Stomach smooth muscle (tissue), 2 donors: Measurements from ENCODE around the gene NUDT2.
A peak's percentile ranks its signal among the peaks of the same experiment; 100 is the strongest.
"Not testable (repeated sequence)": the region's sequence is repeated elsewhere in the genome, so short reads cannot be mapped to it uniquely, and the experiment has no call there.

Experiments used
- H3K27ac ChIP-seq: one replicate; pipeline ENCODE4 v1.7.0; 2013; ENCODE audit warnings: mild to moderate bottlenecking, low read length, inconsistent platforms
- H3K27me3 ChIP-seq, 2 donors: one replicate each; pipeline ENCODE4 v1.7.0; 2013; ENCODE audit warnings: low read length in 2 of 2; ENCODE audit not compliant: insufficient read depth in 2 of 2, control insufficient read depth in 1 of 2
- H3K36me3 ChIP-seq, 2 donors: one replicate each; pipeline ENCODE4 v1.7.0; 2013; ENCODE audit warnings: low read length in 2 of 2; ENCODE audit not compliant: control insufficient read depth in 2 of 2, insufficient read depth in 2 of 2
- H3K4me1 ChIP-seq: one replicate; pipeline ENCODE4 v1.7.0; 2013; ENCODE audit warnings: low read length; ENCODE audit not compliant: control insufficient read depth, insufficient read depth
- H3K4me3 ChIP-seq, 2 donors: one replicate each; pipeline ENCODE4 v1.7.0; 2013; ENCODE audit warnings: low read length in 2 of 2
- H3K9ac ChIP-seq, 2 donors: one replicate each; pipeline ENCODE4 v1.7.0; 2013; ENCODE audit warnings: low read length in 2 of 2, mild to moderate bottlenecking in 1 of 2
- H3K9me3 ChIP-seq, 2 donors: one replicate each; pipeline ENCODE4 v1.7.0; 2013; ENCODE audit warnings: low read length in 2 of 2; ENCODE audit not compliant: control insufficient read depth in 2 of 2
- donor health status: healthy.
- donor health status: Pancreatic carcinoma.

Gene NUDT2

DNA sequence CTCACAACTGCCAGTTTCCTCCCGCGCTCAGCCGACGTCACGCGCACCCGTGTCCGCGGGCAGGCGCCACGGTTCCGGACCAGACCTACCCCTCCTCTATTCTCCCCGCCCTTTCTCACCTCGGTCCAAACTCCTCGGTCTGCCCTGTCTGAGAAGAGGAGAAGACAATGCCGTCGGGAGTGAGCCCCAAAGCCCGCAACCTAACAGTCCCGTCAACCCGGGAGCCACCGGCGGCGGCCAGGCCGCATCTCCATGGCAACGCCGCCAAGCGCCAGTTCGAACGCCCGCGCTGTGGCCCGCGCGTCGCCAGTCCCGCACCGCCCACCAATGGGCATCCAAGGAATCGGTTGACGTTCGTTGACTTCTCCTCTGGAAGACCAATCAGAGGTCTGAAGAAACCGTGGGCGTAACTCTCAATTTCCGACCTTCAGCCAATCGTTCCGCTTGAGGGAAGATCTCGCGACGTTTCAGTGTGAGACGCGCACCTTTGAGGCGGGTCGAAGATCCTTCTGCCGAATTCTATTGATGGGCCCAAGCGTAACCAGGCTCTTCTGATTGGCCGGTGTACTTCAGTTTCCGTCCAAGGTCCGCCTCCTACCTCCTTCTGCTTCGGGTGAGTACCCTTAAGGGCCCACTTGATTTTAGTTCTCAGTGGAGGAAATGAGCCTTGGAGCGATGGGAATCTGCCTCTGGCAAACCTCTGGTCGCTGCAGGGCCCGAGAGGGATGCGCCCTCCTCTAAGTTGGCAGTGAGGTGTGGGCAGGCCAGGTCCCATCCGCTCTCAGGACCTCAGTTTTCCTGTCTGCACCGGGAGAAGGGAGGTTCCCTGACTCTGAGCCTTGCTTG, at the start of gene NUDT2, which contains the start of gene KIF24:
Gene NUDT2 (plus strand): TSS at position 583 of the 846 bp plus-strand sequence. CDS start 9,471 bp downstream, outside the sequence.
Gene KIF24 (minus strand): TSS at position 282 of the 846 bp plus-strand sequence. CDS start 17,922 bp downstream, outside the sequence.
- peak within 1 kb of the TSS; percentile 77 to 98 for H3K4me3 ChIP-seq
- peaks cover 20% of the 10 kb centered on the region for H3K4me1 ChIP-seq
- H3K9ac ChIP-seq: peak within 1 kb of the TSS; percentile 88 to 98
- H3K36me3 ChIP-seq: no peaks in the 10 kb centered on the region
- no peaks in the 10 kb centered on the region for H3K27me3 ChIP-seq
- H3K9me3 ChIP-seq: no peaks in the 10 kb centered on the region
- peak within 1 kb of the TSS; percentile 95 for H3K27ac ChIP-seq

DNA sequence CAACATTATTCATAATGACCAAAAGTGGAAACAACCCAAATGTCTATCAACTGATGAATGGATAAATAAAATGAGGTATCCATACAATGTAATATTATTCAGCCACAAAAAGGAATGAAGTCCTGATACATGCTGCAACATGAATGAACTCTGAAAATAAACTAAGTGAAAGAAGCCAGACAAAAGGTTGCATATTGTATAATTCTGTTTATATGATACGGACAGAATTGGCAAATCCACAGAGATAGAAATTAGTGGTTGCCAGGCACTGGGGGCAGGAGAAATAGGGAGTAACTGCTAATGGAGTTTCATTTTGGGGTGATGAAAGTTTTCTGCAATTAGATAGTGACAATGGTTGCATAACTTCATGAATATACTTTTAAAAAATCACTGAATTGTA, 47.3 kb upstream of the NUDT2 start:
- H3K27ac ChIP-seq: no peak overlapping the region
- H3K9ac ChIP-seq: no peak overlapping the region
- no peak overlapping the region for H3K4me3 ChIP-seq
- peaks cover 5% of the 10 kb centered on the region for H3K4me1 ChIP-seq
- H3K27me3 ChIP-seq: no peaks in the 10 kb centered on the region
- no peaks in the 10 kb centered on the region for H3K9me3 ChIP-seq
- H3K36me3 ChIP-seq: no peaks in the 10 kb centered on the region

DNA sequence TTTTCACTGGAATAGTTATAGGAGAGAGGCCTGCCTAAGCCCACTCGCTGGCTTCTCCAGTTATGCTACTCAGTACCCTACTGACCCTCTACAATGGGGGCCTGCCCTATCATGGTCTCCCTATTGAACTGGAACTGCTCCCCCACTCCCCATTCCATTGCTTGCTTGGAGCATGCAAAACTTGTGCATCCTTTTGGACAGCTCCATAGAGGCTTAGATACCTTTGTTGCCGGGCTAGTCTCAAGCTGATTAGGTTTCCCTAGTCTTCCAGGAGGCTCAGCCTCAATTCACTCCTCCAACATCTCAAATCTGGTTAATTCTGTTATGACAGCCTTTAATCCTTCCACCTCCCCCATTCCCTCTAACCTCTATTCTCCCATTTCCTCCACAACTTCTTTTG, 40.2 kb upstream of the NUDT2 start:
- no peak overlapping the region for H3K9ac ChIP-seq
- H3K27ac ChIP-seq: no peak overlapping the region
- H3K4me3 ChIP-seq: no peak overlapping the region
- peaks cover 2% of the 10 kb centered on the region for H3K4me1 ChIP-seq
- no peaks in the 10 kb centered on the region for H3K27me3 ChIP-seq
- H3K36me3 ChIP-seq: no peaks in the 10 kb centered on the region
- H3K9me3 ChIP-seq: no peaks in the 10 kb centered on the region

DNA sequence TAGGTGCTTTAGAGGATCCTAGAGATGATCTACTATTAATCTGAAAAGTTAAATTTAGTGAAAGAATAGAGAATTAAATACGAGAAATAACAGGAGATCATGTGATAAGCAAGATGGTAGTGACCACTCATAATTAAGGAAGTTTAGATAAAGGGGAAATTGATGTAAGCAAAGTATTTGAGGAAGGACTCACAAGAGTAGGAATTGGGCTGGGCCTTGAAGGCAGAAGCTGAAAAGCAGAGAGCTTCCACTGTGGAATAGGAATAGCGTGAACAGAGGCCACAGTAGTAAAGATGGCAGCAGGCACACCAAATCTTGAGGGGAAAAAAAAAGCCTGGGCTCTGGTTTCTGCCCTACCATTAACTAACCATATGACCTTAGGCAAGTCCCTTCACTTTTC, 38.3 kb upstream of the NUDT2 start:
- Histone ChIP-seq H3K9me3 (no peaks in the 10 kb centered on the region), H3K4me1 (peaks cover 2% of the 10 kb centered on the region), H3K36me3 (no peaks in the 10 kb centered on the region), H3K9ac (no peak overlapping the region), H3K27ac (no peak overlapping the region), H3K27me3 (no peaks in the 10 kb centered on the region), H3K4me3 (no peak overlapping the region)

DNA sequence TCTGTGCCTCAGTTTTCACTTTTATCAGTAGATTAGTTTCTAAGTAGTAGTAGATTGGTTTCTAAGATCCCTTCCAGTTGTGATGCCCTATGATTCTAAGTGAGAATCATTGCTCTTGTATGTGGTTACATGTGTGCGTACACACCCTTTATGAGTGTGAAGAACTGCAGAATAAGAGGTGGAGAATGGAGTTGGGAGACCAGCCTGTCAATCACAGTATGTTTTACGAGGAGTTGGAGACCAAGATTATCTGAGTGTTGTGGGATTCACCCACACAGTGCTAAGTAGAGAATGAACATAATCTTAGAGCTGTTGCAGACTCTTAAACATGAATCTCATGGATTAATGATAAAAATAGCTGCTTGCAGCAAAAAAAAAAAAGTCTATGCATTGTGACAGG, 37.9 kb upstream of the NUDT2 start:
- Histone ChIP-seq H3K9ac (no peak overlapping the region), H3K27me3 (no peaks in the 10 kb centered on the region), H3K27ac (no peak overlapping the region), H3K4me1 (peaks cover 2% of the 10 kb centered on the region), H3K9me3 (no peaks in the 10 kb centered on the region), H3K36me3 (no peaks in the 10 kb centered on the region), H3K4me3 (no peak overlapping the region)

DNA sequence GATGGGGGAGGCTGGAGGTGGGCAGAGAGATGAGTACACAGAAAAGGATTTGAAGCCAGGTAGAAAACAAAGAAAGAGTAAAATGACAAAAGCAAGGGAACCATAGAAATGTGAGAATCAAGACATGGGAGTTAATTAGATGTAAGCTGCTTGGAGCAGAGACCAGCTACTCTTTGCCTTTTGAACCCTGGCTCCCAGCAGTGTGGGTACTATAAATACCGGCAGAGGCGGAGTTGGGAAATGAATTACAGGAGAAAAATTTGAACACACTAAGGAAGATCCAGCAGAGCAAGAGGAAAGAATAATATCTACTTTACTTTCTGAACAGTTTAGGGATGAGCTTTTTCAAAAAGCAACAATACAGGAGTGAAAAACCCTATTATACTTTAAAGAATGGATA, 36.8 kb upstream of the NUDT2 start:
- Histone ChIP-seq H3K4me1 (peaks cover 2% of the 10 kb centered on the region), H3K36me3 (no peaks in the 10 kb centered on the region), H3K9me3 (no peaks in the 10 kb centered on the region), H3K4me3 (no peak overlapping the region), H3K9ac (no peak overlapping the region), H3K27ac (no peak overlapping the region), H3K27me3 (no peaks in the 10 kb centered on the region)

DNA sequence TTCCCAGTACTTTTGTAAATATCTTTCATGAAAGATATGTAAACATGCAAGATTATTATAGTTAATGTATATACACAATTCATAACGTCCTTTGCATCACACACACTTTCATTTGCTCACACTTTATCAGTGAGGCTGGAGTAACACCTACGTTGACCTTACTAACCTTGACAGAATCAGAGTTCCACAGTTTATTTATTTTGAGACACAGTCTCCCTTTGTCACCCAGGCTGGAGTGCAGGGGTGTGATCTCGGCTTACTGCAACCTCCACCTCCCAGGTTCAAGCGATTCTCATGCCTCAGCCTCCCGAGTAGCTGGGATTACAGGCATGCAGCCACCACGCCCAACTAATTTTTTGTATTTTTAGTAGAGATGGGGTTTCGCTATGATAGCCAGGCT, 28.3 kb upstream of the NUDT2 start:
- H3K9me3 ChIP-seq, H3K27ac ChIP-seq, H3K4me3 ChIP-seq, H3K4me1 ChIP-seq, H3K9ac ChIP-seq, H3K36me3 ChIP-seq, H3K27me3 ChIP-seq: not testable (repeated sequence)

DNA sequence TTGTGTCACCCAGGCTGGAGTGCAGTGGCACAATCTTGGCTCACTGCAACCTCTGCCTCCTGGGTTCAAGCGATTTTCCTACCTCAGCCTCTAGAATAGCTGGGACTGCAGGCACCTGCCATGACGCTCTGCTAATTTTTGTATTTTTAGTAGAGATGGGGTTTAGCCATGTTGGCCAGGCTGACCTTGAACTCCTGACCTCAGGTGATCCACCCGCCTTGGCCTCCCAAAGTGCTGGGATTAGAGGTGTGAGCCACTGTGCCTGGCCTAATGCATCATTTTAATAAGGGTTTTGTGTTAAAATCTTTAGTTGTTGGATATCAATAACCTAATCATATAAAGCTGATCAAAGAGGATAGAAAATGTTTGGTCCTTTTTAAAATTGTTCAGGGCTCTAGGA, 21.1 kb upstream of the NUDT2 start:
- not testable (repeated sequence) for H3K4me1 ChIP-seq, H3K27me3 ChIP-seq, H3K27ac ChIP-seq, H3K9me3 ChIP-seq, H3K4me3 ChIP-seq, H3K9ac ChIP-seq, H3K36me3 ChIP-seq

DNA sequence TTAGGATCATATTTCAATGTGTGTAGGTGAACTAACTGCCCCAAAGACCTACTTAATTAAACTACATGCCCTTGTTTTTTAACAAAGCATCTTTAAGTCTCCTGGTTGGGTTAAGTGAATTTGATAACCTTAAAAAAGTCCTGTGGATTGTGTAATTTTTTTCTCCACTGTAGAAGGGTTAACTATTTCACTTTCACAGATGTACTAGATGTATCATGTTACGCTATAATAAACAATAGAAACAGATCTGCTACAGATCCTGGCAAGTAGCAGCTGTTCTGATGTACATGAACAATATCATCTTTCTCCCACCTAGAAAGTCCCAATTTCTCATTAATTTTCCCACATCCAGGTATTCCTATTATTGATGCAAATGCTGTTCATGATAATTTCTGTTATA, 19.2 kb upstream of the NUDT2 start:
- H3K27me3 ChIP-seq: no peaks in the 10 kb centered on the region
- no peak overlapping the region for H3K4me3 ChIP-seq
- H3K9ac ChIP-seq: no peak overlapping the region
- no peaks in the 10 kb centered on the region for H3K36me3 ChIP-seq
- H3K27ac ChIP-seq: no peak overlapping the region
- no peaks in the 10 kb centered on the region for H3K9me3 ChIP-seq
- no peaks in the 10 kb centered on the region for H3K4me1 ChIP-seq

DNA sequence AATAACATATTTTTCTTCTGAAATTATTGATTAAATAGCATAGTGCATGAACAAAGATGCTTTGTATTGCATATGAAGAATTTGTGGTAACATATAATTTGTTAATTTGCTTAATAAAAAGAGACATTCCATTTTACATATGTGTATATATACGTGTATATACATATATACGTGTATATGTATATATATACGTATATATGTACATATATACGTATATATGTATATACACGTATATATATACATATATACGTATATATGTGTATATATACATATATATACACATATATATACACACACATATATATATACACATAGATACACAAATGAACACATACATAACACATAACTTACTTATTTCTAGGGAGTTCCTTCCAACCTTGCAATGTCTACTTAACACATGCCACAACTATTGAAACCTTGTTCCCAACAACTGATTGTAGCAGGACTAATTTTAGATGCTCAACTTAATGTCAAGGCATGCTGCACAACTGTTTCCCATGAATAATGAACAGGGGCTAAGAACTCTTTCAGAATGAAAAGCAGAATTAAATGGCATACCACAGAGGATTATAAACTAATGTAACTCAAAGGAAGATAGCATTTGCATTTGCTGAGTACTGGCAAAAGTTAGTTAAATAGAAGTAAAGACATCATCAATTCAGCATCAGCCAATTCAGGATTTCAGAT, 17.7 kb upstream of the NUDT2 start:
- Histone ChIP-seq H3K27me3 (no peaks in the 10 kb centered on the region), H3K36me3 (no peaks in the 10 kb centered on the region), H3K9me3 (no peaks in the 10 kb centered on the region), H3K4me1 (no peaks in the 10 kb centered on the region), H3K9ac (no peak overlapping the region), H3K4me3 (no peak overlapping the region), H3K27ac (no peak overlapping the region)

DNA sequence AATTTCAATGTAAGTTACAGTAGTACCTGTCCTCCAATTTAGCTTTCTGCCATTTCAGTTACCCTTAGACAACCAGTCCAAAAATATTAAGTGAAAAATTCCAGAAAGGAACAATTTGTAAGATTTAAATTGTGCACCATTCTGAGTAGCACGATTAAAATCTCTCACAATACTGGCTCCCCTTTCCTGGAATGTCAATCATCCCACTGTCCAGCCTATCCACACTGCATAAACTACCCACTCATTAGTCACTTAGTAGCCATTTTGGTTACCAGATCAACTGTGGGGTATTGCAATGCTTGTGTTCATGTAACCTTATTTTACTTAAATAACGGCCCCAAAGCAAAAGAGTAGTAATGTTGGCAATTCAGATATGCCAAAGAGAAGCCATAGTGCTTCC, 11.9 kb upstream of the NUDT2 start:
- Histone ChIP-seq H3K9me3 (no peaks in the 10 kb centered on the region), H3K4me1 (no peaks in the 10 kb centered on the region), H3K27me3 (no peaks in the 10 kb centered on the region), H3K36me3 (no peaks in the 10 kb centered on the region), H3K27ac (no peak overlapping the region), H3K4me3 (no peak overlapping the region), H3K9ac (no peak overlapping the region)
